Measurements from ENCODE around the gene TBC1D22A. TPM values are rescaled to one million over a fixed set of nuclear protein-coding genes. Genes with fewer than 3 reads are reported as not detected.
"Not testable (repeated sequence)": the region's sequence is repeated elsewhere in the genome, so short reads cannot be mapped to it uniquely, and the experiment has no call there.

The TBC1D22A gene
- total RNA-seq, 1 donor from 2014 or later = 8.9 TPM

GRCh38 chr22:47046411-47047065 is 284.1 kb downstream of the TBC1D22A start:
- no peak for DNase-seq

GRCh38 chr22:47047321-47048122 is 285.1 kb downstream of the TBC1D22A start:
- DNase-seq = no peak

- no peak for DNase-seq
Measured at GRCh38 chr22:47048123-47049077, 285.9 kb downstream of the TBC1D22A start.

DNA sequence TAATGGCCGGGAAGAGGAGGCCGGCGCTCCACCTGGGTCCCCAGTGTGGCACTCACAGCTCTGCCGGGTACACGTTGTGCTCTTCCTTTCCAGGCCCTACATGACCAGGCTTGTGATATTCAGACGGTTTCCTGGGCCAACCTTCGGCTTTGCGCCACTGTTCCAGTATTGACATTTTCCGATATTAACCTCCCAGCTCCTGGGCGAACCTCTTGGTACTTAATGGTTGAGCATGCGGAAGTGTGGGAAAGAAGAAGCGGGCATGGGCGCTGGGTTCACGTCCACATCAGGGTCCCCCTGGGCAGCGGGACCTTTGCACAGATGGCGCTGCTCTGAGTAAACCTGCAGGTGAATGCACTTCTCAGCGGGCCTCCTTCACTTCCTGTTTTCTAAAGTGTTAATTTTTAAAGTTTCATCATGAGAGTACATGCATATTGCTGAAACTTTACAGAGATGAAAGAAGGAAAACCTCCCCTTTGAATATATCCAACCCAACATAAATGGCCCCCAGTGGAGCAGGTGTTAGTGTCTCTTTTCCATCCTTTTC is 286.7 kb downstream of the TBC1D22A start:
- no peak for DNase-seq

DNA sequence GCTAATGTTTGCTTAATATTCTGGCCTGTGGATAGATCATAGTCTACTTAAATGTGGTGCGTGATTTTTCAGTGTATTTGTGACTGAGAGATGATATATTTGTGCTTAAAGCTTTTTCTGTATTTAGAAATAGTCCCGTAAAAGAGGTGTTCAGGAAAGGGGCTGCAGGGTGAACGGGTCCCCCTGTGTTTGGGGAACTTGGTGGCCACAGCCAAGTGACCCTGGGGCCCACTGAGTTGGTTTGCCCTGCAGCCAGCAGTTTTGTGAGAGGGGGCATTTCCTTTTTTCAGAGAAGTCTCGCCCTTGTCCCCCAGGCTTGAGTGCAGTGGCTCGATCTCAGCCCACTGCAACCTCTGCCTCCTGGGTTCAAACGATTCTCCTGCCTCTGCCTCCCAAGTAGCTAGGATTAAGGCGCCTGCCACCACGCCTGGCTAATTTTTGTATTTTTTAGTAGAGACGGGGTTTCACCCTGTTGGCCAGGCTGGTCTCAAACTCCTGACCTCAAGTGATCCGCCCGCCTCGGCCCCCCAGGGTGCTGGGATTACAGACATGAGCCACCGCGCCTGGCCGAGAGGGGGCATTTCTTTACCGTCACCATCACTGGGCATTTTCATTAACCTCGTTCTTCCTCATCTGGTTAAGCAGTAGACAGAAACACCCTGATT is 287.4 kb downstream of the TBC1D22A start:
- DNase-seq = not testable (repeated sequence)

GRCh38 chr22:47050401-47051051 is 288.1 kb downstream of the TBC1D22A start:
- no peak for DNase-seq

DNA sequence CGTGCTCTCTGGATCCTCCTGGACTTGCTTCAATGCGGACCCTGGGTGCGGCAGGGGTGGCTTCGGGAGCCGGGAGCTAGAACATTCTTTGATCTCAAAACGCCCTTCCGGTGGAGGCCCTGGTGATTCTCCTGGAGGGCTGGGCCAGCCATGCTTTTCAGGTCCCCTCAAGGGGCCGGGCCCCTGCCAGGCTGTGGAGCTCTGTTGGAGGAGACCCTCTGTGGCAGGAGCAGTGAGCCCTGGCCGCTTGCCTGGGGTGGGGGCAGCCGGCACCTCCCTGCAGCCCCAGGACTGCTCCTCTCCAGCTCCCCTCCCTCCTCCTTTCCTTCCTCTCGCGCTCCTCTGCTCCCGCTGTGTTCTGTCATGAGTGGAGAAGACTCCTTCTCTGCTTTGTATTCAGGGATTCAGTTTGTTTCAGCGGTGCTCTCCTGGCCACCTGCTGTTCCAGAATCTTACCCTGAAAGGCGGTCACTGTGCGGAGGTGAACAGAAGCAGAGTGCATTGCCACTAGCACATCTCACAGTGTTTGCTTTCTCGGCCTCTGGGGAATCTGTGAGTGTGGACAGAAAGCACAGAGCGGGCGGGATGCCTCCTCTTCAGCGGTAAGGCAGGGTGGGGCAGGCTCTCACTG is 289.1 kb downstream of the TBC1D22A start:
- no peak for DNase-seq

DNA sequence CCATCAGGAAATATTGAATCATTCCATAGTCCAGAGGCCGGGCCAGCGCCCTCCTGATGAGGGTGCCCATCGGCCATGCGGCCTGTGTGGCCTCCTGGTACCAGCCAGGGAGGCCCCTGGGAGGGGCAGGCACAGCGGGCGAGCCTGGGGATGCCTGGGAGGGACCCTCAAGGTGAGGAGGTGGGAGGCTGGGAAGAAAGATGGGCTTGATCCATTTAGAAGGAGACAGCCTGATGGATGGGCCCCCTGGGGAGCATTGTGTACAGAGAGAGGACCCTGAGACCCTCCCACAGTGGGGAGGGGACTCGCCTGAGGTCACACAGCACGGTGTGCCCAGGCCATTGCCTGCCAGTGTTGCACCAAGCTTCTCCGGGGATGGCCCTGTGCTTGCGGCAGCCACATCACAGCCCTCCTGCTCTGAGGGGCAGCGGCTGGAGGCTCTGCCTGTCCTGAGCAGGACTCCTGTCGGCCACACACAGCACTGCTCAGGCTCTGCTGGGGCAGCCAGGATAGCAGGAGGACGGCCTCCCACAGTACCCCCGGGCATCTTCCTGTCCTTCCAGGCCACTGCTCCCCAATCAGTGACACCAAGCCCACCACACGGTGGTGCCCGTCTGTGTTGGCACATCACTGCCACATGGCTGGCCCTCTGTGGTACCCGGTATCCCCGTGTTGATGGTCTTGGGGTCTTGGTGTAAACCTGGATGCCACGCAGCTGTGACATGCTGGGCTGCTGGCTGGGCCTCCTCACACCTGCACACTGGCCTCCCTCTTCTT is 290.0 kb downstream of the TBC1D22A start:
- no peak for DNase-seq

- DNase-seq = no peak
Measured at GRCh38 chr22:47053013-47053725, 290.7 kb downstream of the TBC1D22A start.

DNA sequence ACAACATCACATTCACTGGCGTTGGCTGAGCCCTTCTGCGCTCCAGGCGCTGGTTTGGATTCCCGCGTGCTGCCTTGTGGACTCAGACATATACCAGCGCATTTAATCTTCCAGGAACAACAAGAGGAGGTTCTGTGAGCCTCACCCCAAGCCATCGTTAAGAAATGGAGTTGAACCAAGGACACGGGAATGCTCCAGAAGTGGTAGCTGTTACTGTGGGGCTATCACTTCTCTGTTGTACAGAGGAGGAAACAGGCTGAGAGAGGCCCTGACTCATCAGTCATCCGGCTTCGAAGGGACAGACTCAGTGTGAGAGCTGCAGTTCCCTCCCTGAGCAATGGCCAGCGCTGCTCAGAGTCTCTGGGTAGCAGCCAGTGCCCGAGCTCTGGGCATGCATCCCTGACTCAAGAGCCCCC is 291.3 kb downstream of the TBC1D22A start:
- DNase-seq = no peak

DNA sequence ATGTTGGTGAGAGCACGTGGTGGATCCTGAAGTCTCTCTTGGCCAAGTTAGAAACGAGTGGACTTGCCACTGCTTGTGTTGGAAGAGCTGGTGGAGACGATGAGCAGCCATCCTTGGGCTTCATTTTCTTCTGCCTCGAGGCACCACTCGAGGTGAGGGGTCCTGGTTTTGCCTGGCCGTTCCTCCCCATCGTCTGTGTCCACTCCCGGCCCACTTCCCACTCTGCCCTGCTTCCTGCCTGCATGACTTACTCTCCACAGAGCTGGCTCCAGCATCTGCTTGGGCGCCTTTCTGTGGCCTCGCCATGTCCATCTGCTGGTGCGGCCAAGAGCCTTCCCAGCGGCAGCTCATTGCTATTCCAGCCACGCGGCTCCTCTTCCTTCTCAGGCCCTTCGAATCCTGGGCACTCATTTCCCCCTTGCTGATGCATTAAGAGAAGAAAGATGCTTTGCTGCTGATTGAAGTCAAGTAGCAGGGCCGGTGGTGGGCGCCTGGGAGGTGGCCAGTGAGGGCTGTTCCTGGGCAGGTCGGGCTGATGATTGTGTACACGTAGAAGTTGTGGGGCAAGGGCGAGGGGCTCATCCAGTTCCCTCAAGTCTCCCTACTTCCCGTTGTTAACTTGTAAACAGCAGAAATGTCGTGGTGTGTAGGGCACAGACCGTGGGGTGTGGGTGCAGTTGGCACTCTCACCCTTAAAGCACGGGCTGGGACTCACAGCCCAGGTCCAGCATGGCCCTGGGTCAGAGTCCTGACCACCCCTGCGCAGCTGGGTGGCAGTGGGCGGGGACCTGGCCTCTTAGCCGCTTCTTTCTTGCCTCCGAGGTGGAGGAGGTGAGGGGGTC is 292.0 kb downstream of the TBC1D22A start:
- no peak for DNase-seq

DNA sequence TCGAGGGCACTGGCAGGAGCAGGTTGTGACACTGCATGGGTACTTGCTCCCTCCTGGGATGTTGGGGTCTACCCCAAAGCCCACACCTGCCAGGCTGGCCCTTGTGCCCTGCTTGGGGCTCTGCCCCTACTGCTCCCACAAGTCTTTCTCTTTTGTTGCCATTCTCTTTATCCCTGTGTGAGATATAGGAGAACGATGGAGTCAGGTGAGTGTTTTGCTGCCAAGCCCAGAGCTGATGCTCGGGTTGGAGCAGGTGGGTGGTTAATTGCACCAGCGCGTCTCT is 292.6 kb downstream of the TBC1D22A start:
- no peak for DNase-seq

GRCh38 chr22:47055461-47055860 is 293.0 kb downstream of the TBC1D22A start:
- no peak for DNase-seq

DNA sequence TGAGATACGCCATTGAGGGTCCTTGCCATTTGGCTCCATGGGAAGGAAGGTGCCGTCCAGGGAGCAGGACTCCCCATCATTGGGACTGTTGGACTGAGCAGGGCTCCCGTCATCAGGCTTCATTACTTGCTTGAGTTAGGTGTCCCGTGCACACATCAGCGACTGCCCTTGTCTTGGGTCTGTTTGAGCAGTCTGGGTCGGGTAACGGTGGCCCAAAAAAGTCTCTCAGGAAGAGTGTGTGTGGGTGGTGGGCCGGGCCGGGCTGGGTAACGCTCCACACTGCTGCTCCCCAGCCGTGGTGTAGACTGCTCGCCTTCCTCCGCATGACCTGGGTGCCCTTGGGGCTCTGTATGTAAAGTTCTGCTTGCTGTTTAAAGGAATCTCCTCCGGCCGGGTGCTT is 293.5 kb downstream of the TBC1D22A start:
- DNase-seq = no peak

DNA sequence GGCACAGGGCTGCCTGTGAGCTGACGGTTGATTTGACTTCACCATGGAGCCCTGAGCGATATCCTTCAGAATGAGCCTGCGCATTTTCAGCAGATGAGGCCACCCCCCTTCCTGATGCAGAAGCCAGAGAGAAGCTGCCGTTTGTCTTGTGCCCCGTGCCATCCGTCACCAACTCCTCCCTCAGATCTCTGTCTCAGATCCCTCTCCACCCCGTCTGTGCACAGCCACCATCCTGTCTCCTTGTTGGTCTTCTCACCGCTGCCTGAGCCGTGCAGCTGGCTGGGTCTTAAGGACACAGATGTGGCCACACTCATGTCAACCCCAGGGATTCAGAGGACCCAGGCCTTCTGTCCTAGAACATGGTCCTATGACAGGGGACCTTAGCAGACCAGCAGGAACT is 293.9 kb downstream of the TBC1D22A start:
- no peak for DNase-seq

GRCh38 chr22:47056776-47057470 is 294.5 kb downstream of the TBC1D22A start:
- DNase-seq = no peak

GRCh38 chr22:47057916-47058585 is 295.6 kb downstream of the TBC1D22A start:
- DNase-seq = no peak

All from skin of body (tissue), 2 donors.